MM.1S (cell line): Measurements from ENCODE around the gene CDH1.

Source experiments
- EZH2 ChIP-seq: fragments of 300-600 bp; sonication (generic); optimal IDR thresholded peaks from 2 replicates; pipeline ENCODE3; 2017; ENCODE audit warnings: low read depth, mild to moderate bottlenecking, antibody characterized with exemption, low read length, mixed read lengths
- EZH2phosphoT487 ChIP-seq: fragments of 300-600 bp; sonication (generic); IDR thresholded peaks from 2 replicates; pipeline ENCODE4 v1.6.1; 2018; ENCODE audit warnings: antibody characterized with exemption, low read length
- TF ChIP-seq, protein P1 (sequence below): fragments of 300-600 bp; sonication (generic); IDR thresholded peaks from 2 replicates; pipeline ENCODE4 v1.5.1; 2016; ENCODE audit warnings: antibody characterized with exemption, low read length, mixed read lengths

DNA sequence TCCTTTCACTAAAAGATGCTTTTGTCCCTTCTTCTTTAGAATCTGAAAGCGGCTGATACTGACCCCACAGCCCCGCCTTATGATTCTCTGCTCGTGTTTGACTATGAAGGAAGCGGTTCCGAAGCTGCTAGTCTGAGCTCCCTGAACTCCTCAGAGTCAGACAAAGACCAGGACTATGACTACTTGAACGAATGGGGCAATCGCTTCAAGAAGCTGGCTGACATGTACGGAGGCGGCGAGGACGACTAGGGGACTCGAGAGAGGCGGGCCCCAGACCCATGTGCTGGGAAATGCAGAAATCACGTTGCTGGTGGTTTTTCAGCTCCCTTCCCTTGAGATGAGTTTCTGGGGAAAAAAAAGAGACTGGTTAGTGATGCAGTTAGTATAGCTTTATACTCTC is 96.2 kb downstream of the CDH1 start:
- TF ChIP-seq, protein P1, sequence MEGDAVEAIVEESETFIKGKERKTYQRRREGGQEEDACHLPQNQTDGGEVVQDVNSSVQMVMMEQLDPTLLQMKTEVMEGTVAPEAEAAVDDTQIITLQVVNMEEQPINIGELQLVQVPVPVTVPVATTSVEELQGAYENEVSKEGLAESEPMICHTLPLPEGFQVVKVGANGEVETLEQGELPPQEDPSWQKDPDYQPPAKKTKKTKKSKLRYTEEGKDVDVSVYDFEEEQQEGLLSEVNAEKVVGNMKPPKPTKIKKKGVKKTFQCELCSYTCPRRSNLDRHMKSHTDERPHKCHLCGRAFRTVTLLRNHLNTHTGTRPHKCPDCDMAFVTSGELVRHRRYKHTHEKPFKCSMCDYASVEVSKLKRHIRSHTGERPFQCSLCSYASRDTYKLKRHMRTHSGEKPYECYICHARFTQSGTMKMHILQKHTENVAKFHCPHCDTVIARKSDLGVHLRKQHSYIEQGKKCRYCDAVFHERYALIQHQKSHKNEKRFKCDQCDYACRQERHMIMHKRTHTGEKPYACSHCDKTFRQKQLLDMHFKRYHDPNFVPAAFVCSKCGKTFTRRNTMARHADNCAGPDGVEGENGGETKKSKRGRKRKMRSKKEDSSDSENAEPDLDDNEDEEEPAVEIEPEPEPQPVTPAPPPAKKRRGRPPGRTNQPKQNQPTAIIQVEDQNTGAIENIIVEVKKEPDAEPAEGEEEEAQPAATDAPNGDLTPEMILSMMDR, result no peak
- no peak for TF ChIP-seq EZH2
- no peak for TF ChIP-seq EZH2phosphoT487
